ENCODE results near the gene CFAP47.

Gene CFAP47

DNA sequence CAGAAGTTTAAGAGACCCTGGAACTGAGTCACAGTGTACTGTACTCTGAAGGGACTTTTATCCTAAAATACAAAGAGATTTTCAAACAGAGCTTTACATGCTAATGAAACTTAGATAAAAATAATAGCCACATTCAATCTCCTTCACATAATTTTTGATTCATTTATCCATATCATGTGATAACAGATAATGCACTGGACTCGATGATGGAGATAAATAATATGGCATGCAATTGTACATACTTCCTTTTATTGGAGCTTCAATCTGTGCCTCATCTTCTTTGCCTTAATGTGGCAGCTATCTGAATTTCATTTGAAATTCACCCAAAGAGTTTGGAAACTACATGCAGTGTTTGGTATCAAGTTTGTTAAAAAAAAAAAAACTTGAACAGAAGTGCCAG lies 390.6 kb downstream of the CFAP47 start:
- DNase-seq = no peak

DNA sequence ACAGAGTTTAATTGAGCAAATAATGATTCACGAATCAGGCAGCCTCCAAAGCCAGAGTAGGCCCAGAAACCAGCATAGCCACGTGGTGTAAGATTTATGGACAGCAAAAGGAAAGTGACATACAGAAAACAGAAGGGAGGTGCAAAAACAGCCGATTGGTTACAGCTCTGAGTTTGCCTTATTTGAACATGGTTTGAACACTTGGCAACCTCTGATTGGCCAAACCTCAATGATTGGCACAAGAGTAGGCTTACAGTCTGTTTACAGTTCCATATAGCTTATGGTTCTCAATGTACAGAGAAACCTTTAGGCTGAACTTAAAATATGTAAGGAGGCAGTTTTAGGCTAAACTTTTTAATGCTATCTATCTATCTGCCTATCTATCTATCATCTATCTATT lies 394.8 kb downstream of the CFAP47 start:
- no peak for DNase-seq

DNA sequence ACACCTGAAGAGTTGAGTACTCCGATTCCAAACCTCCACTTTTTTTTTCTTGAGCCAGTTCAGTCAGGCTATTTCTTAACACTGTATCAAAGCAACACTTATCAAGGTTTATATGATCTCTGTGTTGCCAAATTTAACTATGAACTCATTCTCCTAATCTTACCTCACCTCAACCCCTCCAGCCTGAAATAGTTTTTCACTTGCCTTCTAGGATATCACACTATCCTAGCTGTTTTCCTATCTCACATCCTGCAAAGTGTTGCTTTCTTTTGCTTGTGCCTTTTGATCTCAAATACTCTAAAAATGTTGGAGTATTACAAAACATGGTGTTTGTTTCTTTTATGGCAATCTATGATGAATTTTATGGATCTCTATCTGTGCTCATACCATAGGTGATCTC lies 415.0 kb downstream of the CFAP47 start:
- no peak for DNase-seq

DNA sequence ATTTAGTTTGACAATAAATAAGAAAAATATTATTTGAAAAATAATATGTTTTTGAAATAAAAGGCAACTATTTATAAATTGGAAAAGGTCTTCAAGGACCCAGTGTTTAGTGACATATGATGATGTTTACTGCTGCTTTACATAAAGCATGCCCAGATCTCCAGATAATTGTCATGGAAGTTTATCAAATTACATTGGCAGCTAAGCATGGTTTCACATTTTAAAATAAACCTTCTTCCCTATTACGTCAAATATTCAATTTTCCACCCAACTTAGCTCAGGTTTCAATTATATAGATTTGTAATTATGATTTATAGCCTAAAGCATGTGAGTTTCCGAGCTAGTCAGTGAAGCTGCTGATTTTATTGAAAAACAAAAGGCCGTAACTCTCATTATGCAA lies 417.2 kb downstream of the CFAP47 start:
- DNase-seq = no peak

DNA sequence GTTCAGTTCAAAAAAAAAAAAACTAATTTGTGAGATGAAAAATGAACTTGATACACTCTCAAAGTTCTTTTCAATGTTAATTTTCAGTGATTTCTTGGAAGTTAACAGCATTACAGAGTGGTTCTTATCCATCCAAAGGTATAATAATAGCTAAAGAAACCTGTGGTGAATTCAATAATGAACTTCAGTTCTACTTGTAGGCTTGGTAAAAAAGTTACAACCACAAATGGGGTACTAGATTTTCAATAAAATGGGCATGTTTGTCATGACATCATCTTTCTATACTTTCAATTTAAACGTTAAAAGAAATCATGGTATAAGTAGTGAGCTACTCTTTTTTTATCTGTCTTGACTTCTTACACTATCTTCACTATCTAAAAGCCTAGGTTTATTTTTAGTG lies 424.8 kb downstream of the CFAP47 start:
- no peak for DNase-seq

DNA sequence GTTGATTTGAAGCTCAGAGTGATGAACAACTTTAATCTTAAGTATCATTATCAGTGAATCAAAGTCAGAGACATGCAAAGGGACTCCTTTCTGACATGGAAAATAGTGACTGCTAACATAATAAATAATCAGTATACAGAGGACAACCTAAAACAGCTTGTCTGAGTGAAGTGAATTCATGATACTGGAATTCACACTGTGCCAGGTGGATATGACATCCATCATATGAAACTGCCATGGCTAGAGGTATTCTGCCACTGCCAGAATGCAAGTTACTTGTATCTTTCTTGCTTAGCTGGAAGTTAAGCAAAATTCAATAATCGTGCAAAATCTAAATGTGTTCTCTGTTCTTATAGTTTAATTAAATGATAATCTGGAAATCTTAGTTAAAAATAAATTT lies 429.0 kb downstream of the CFAP47 start:
- DNase-seq = no peak

DNA sequence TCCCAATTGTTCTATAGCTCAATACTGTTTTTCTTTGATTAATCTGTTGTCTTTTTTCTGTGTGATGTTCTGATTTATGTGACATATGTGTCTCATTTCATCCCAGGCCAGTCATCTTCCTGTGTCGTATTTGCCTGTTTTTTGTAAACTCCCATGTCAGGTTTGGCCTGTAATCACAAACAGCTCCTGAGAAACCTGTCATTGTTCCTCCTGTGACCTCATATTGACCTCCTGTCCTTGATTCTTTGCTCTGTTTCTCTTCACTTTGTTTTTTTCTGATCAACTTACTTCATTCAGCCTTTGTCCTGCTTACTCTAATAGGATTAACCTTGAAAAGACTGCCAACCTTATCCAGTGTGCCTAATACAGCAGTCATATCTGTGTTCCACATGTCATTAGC lies 438.3 kb downstream of the CFAP47 start:
- no peak for DNase-seq

DNA sequence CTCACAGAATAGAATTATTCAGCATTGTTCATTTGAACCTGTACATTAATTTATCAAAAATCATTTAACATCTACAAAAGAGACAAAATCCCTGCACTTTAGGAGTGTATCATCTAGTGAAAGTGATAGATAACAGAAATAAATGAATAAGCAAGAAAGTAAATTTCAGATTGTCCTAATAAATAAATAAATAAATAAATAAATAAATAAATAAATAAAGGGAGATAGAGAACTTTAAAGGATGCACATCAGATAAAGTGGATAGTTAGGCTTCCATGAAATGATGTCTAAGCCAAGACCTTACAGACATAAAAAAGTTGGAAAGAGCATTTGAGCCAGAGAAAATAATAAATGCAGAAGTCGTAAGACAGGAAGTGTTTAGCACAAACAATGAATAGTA lies 444.7 kb downstream of the CFAP47 start:
- DNase-seq = no peak

DNA sequence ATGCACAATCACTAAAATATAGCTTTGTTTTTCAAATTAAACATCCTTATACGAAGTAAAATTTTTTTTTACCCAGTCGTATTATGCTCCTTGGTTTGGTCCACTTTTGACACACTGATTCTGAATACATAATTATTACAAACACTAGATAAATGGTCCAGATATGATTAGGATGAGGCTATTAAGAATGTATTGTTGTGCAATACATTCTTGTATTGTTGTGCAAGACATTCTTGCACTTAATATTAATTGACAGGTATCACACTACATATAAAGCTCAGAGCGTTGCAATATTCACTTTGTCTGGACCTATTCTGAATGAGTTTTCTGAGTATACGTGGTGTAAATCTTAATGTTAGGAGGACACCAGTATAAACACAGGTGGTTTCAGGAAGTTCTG lies 464.0 kb downstream of the CFAP47 start:
- DNase-seq = no peak

DNA sequence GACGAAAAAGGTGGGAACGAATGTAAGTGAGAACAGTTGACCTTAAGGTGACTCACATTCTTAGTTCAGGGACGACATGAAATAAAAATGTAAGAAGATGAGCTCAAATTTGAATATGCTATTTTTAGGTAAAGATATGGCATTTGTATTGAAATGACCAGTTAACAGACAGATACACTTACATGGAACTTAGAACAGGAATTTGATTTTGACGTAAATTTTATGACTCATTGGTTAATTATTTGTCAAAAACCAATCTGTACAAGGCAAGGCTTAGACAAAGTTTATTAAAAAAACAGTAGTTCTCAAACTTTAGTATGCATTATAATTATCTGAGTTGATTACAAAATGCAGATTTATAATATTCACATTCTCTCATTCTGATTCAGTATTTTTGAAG lies 469.4 kb downstream of the CFAP47 start:
- DNase-seq = no peak

DNA sequence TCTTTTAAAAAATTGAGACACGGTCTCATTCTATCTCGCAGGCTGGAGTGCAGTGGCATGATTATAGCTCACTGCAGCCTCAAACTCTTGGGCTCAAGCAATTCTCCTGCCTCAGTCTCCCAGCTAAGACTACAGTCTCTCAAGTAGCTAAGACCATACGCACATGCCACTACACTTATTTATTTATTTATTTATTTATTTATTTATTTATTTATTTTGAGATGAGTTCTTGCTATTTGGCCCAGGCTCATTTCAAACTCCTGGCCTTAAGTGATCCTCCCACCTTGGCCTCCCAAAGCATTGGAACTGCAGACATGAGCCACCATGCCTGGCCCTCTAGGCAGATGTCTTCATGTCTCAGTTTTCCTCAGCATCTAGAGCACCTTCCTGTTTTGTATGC lies 482.2 kb downstream of the CFAP47 start:
- no peak for DNase-seq

DNA sequence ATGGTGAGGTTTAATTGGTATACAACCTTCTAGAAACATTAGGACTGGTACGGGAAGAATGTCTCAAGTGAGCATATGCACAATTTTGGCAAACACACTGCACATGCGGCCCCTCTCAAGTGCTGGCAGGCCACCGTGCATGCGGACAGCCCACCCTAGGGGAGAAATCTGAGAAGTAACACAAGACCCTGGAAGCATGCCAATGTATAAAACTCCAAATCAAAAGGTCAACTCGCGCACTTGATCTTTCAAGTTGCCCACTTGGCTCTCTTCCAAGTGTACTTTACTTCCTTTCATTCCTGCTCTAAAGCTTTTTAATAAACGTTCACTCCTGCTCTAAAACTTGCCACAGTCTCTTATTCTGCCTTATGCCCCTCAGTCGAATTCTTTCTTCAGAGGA lies 488.3 kb downstream of the CFAP47 start:
- no peak for DNase-seq

DNA sequence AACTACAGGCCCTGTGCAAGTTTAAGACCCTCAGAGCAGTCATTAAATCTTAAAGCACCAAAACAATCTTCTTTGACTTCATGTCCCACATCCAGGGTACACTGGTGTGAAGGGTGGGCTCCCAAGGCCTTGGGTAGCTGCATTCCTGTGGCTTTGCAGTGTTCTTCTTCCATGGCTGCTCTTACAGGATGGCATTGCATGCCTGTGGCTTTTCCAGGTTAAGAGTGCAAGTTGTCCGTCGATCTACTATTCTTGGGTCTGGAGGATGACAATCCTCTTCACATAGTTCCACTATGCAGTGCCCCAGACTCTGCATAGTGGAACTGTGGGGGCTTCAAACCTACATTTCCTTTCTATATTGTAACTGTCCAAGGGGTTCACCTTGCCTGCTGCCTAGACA lies 494.5 kb downstream of the CFAP47 start:
- no peak for DNase-seq

DNA sequence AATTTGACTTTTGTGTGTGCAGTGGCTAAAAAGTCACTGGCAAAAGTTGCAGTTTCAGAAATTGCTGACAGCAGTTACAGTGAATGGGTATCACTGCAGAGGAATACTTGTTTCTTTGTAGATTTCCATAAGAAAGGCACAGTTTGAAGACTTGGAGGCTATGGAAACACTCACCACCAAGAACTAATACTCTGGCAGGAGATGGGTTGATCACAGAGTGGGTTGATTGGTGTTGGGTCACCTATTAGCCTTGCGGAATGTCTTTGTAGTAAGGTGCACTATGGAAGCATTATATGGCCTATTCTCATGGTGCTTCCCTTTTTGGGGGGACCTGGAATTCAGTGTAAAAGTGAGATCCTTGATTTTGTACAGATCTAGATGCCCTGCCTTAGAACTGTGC lies 502.8 kb downstream of the CFAP47 start:
- DNase-seq = no peak

DNA sequence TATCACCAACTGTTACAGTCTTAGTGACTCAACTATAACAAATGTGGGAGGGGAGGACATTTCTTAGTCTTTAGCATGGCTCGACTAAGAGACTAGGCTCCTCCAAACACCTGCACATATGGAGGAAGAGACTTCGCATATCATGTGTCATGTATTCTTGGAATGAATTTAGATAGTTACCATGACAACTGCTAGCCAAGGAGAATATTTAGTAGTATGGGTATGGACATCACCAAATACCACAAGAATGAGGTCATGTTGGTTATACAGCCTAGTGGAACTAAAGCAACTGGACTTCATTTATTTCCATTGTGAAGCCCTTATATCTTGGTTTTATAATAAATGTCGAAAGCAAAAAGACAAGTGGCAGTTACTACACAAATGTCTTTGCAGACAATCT lies 512.3 kb downstream of the CFAP47 start:
- DNase-seq = no peak

DNA sequence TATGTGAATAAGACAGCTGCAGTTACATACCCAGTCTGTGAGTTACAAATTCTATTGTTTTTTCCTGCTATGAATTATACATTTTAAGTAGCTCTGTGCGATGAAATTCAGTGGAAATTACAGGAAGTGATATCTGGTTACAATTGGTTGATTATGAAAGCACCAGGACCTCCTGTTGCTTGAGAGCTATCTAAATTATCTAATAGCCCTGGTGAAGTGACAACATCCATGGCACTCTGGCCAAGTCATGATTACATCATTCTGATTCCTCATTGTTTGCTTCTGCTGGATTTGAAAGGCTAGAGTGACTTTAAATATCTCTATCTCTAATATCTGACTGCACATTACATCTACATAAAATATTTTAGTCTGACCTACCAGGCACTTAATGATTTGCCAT lies 515.0 kb downstream of the CFAP47 start:
- no peak for DNase-seq

Data from stimulated activated CD4-positive, alpha-beta T cell treated with anti-CD3 and anti-CD28 coated beads, Interleukin-4, amount 100 ng/mL, for 24 hours (primary cell).